Left kidney (tissue), 1 donor: Measurements from ENCODE around the gene KIR3DL2. TPM values are rescaled to one million over a fixed set of nuclear protein-coding genes. Genes with fewer than 3 reads are reported as not detected.

Experiments used
- polyA plus RNA-seq: library from polyadenylated mRNA; unstranded; fragments of 120-200 nt; gene quantifications from one replicate; pipeline ENCODE4 v1.2.1, GENCODE V29; 2013; ENCODE audit not compliant: insufficient read length

KIR3DL2 gene
- polyA plus RNA-seq, 1 donor, result not detected

Other genes with a start within 250 kb of the KIR3DL2 start
- gene LILRB1, start 220.0 kb upstream of the KIR3DL2 start, polyA plus RNA-seq, result 1.4 TPM
- 1.3 TPM for gene LILRB4, start 187.5 kb upstream of the KIR3DL2 start, polyA plus RNA-seq
- not detected for gene KIR3DL3, start 126.0 kb upstream of the KIR3DL2 start, polyA plus RNA-seq
- gene KIR2DL3, start 111.9 kb upstream of the KIR3DL2 start, polyA plus RNA-seq, result not detected
- not detected for gene KIR2DL1, start 80.7 kb upstream of the KIR3DL2 start, polyA plus RNA-seq
- not detected for gene KIR2DL4, start 46.8 kb upstream of the KIR3DL2 start, polyA plus RNA-seq
- not detected for gene KIR3DL1, start 34.0 kb upstream of the KIR3DL2 start, polyA plus RNA-seq
- gene KIR2DS4, start 17.8 kb upstream of the KIR3DL2 start, polyA plus RNA-seq, result not detected
- 0.27 TPM for gene FCAR, start 23.8 kb downstream of the KIR3DL2 start, polyA plus RNA-seq
- gene NCR1, start 55.7 kb downstream of the KIR3DL2 start, polyA plus RNA-seq, result 0.37 TPM
- gene NLRP7, start 97.1 kb downstream of the KIR3DL2 start, polyA plus RNA-seq, result not detected
- gene NLRP2, start 115.9 kb downstream of the KIR3DL2 start, polyA plus RNA-seq, result 35.6 TPM
- gene GP6, start 187.8 kb downstream of the KIR3DL2 start, polyA plus RNA-seq, result 0.35 TPM
- gene RDH13, start 212.7 kb downstream of the KIR3DL2 start, polyA plus RNA-seq, result 22.0 TPM
- gene EPS8L1, start 225.4 kb downstream of the KIR3DL2 start, polyA plus RNA-seq, result 56.7 TPM